HFFc6 (cell line): ENCODE data around the gene TFF3. TPM values are rescaled to one million over a fixed set of nuclear protein-coding genes. Genes with fewer than 3 reads are reported as not detected.

Source experiments
- DNase-seq: peaks from one replicate; pipeline ENCODE4 v3.0.0-alpha.2; 2018
- H3K27ac Mint-ChIP-seq: 2 replicates; pipeline ENCODE4 v1.8.0; 2020; ENCODE audit warnings: mild to moderate bottlenecking, mixed read lengths
- H3K27me3 Mint-ChIP-seq: 2 replicates; pipeline ENCODE4 v1.8.0; 2021; ENCODE audit warnings: mild to moderate bottlenecking, moderate library complexity, mixed read lengths; ENCODE audit not compliant: insufficient read depth
- H3K36me3 Mint-ChIP-seq: 2 replicates; pipeline ENCODE4 v1.8.0; 2021; ENCODE audit warnings: low read depth, mixed read lengths
- H3K4me1 Mint-ChIP-seq: 2 replicates; pipeline ENCODE4 v1.8.0; 2020; ENCODE audit warnings: low read depth, mixed read lengths
- H3K4me3 Mint-ChIP-seq: 2 replicates; pipeline ENCODE4 v1.8.0; 2020; ENCODE audit warnings: mild to moderate bottlenecking, moderate library complexity, mixed read lengths
- H3K9me3 Mint-ChIP-seq: 2 replicates; pipeline ENCODE4 v1.8.0; 2020; ENCODE audit warnings: mild to moderate bottlenecking, mixed read lengths
- total RNA-seq, 6 experiments: library from RNA; stranded (reverse); fragmentation: NEBNext Ultra II Directional; extraction: Animal tissue kit (Norgen Biotek cat#: 25700); gene quantifications; 2 replicates in 1 of 6; 3 replicates in 5 of 6; pipeline ENCODE4 v1.2.3, GENCODE V29; 2021
- TF ChIP-seq, protein P1 (sequence below): fragments of 200-600 bp; sonication (generic); IDR thresholded peaks from 2 replicates; pipeline ENCODE4 v1.5.0; 2021; ENCODE audit warnings: antibody characterized with exemption, mild to moderate bottlenecking

TFF3 gene
- total RNA-seq, 6 experiments from 2014 or later, result not detected

DNA sequence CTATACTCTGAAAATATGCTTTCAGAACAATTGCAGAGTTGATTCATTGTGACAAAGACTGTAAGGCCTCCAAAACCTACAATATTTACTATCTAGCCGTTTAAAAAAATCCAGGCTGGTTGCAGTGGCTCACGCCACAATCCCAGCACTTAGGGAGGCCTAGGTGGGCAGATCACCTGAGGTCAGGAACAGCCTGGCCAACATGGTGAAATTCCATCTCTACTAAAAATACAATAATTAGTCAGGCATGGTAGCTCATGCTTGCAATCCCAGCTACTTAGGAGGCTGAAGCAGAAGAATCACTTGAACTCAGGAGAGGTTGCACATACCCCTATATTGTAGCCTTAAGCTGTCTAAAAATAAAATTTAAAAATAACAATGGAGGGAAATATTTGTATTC lies 40.8 kb upstream of the TFF3 start:
- peaks cover 17% of the 10 kb centered on the region for H3K36me3 Mint-ChIP-seq
- H3K9me3 Mint-ChIP-seq, result peaks cover 93% of the 10 kb centered on the region
- H3K4me3 Mint-ChIP-seq, result no peak overlapping the region
- no peak overlapping the region for H3K27ac Mint-ChIP-seq
- DNase-seq, result no peak
- H3K27me3 Mint-ChIP-seq, result peaks cover 1% of the 10 kb centered on the region
- TF ChIP-seq, protein P1, sequence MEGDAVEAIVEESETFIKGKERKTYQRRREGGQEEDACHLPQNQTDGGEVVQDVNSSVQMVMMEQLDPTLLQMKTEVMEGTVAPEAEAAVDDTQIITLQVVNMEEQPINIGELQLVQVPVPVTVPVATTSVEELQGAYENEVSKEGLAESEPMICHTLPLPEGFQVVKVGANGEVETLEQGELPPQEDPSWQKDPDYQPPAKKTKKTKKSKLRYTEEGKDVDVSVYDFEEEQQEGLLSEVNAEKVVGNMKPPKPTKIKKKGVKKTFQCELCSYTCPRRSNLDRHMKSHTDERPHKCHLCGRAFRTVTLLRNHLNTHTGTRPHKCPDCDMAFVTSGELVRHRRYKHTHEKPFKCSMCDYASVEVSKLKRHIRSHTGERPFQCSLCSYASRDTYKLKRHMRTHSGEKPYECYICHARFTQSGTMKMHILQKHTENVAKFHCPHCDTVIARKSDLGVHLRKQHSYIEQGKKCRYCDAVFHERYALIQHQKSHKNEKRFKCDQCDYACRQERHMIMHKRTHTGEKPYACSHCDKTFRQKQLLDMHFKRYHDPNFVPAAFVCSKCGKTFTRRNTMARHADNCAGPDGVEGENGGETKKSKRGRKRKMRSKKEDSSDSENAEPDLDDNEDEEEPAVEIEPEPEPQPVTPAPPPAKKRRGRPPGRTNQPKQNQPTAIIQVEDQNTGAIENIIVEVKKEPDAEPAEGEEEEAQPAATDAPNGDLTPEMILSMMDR, result no peak
- no peaks in the 10 kb centered on the region for H3K4me1 Mint-ChIP-seq

DNA sequence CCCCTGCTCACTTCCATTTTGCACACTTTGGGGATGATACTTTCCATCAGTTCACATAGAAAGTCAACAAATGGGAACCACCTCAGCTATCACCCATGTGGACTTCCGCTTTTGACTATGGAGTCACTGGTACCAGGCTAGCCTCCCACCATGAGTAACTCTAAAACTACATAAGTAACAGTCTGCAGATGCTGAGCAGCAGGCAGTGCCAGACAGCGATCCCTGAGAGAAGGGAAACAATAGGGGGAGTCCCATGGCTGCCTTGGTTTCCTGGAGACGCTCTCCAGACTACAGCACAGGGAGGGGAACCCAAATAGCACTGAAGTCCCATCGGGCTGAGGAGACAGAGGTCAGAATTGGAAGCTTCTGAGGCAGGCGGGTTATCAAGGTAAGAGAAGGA lies 38.4 kb upstream of the TFF3 start:
- H3K9me3 Mint-ChIP-seq, result peaks cover 74% of the 10 kb centered on the region
- H3K36me3 Mint-ChIP-seq, result peaks cover 17% of the 10 kb centered on the region
- TF ChIP-seq, protein P1, result no peak
- H3K4me1 Mint-ChIP-seq, result no peaks in the 10 kb centered on the region
- DNase-seq, result no peak
- H3K27ac Mint-ChIP-seq, result no peak overlapping the region
- H3K4me3 Mint-ChIP-seq, result no peak overlapping the region
- peaks cover 1% of the 10 kb centered on the region; the same call in 1 of the 2 replicates for H3K27me3 Mint-ChIP-seq

DNA sequence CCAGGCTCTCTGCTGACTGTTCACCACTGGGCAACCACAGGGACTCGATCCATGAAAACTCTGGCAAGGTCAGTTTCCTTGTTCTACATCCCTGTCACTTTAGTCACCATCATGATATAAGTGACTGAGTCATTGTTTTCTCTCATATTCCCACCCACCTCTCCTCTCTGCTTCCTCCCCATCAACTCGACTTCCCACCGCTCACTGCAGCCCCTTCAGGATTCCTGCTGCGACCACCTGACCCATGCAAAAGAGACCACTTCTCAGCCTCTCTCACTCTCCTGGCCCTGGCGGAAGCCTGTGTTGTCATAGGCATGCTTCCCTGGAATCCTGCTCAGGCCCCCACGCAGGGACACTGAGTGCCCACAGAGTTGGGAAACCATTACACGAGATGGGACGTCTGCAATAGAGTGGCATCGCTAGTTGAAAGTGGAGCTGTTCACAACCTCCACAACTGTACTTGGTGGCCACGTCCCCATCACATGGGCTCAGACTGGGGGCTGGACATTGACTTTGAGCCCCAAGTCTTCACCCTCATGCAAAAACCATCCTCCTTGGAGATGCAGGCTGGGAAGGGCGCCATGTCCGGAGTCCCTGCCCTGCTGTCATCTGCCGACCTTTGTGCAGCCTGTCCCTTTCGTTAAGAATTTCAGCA lies 37.4 kb upstream of the TFF3 start:
- Mint-ChIP-seq H3K4me3 (no peak overlapping the region), H3K9me3 (peaks cover 69% of the 10 kb centered on the region), H3K27ac (no peak overlapping the region), H3K4me1 (no peaks in the 10 kb centered on the region), H3K27me3 (peaks cover 1% of the 10 kb centered on the region; the same call in 1 of the 2 replicates), H3K36me3 (peaks cover 21% of the 10 kb centered on the region)
- TF ChIP-seq, protein P1, result no peak
- no peak for DNase-seq

DNA sequence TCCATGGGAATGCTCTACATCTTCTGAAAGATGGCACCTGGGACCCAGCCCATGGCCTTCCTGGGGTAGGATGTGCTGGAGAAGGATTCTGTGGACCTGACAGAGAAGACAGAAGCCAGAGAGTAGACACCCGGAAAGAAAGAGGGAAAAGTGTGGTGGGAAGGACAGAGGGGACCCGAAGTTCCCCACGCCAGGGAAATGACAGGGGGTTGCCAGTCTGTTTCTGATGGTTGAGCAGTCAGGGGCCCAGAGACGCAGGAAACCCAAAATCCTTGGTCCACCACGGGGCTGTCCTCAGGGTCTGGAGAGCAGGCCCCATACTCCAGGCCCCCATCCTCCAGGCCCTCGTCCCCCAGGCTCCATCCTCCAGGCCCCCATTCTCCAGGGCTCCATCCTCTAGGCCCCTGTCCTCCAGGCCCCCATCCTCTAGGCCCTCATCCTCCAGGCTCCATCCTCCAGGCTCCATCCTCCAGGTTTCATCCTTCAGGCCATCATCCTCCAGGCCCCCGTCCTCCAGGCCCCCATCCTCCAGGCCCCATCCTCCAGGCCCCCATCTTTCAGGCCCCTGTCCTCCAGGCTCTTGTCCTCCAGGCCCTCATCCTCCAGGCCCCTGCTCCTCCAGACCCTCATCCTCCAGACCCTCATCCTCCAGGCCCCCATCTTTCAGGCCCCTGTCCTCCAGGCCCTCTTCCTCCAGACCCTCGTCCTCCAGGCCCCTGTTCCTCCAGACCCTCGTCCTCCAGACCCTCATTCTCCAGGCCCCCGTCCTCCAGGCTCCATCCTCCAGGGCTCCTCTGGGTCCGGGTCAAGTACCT lies 36.6 kb upstream of the TFF3 start:
- H3K27ac Mint-ChIP-seq, result no peak overlapping the region
- no peak for DNase-seq
- TF ChIP-seq, protein P1, result no peak
- no peaks in the 10 kb centered on the region for H3K4me1 Mint-ChIP-seq
- H3K4me3 Mint-ChIP-seq, result no peak overlapping the region
- peaks cover 1% of the 10 kb centered on the region; the same call in 1 of the 2 replicates for H3K27me3 Mint-ChIP-seq
- H3K9me3 Mint-ChIP-seq, result peaks cover 66% of the 10 kb centered on the region
- H3K36me3 Mint-ChIP-seq, result peaks cover 21% of the 10 kb centered on the region

DNA sequence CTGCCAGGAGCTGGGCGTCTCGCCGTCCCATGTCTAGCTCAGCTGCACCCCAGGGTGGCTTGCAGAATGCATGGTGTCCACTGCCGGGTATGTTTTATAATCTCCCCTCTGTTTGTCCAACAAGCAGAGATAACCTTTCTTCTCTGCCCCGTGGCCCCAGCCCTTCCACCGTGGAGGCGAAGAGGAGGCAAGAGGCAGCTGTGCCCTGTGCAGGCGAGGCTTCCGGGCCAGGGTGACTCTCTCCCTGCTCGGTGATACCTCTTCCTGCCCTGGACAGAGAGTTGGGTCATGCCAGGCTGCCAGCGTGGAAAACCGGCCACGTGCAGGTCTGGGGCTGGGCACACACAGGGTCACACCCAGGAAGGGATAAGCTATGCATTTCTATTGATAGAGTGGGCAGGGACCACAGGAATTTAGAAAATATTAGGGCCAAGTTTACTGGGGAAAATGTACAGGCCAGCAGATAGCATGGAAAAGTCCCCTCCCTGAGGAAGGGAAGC lies 35.8 kb upstream of the TFF3 start, which contains the start of gene TFF2:
TSS of gene TFF2 (minus strand) at position 68 of the 500 bp plus-strand sequence. CDS start at position 31, 37 bp downstream.
- no peak for DNase-seq
- H3K4me1 Mint-ChIP-seq, result no peaks in the 10 kb centered on the region
- no peak within 1 kb of the TSS for H3K4me3 Mint-ChIP-seq
- H3K27me3 Mint-ChIP-seq, result peaks cover 1% of the 10 kb centered on the region; the same call in 1 of the 2 replicates
- TF ChIP-seq, protein P1, result no peak
- H3K9me3 Mint-ChIP-seq, result peaks cover 63% of the 10 kb centered on the region
- peaks cover 21% of the 10 kb centered on the region for H3K36me3 Mint-ChIP-seq
- no peak within 1 kb of the TSS for H3K27ac Mint-ChIP-seq
